Raji (cell line): ENCODE measurements around the gene C19orf18.

Experiments
- POLR2A ChIP-seq: IDR thresholded peaks from 2 replicates; pipeline ENCODE4 v1.6.1; 2011; ENCODE audit warnings: low read depth, low read length, control low read depth; ENCODE audit not compliant: insufficient read depth

C19orf18 gene

GRCh38 chr19:57974434-57974833 is at the start of gene C19orf18:
C19orf18 (minus strand) TSS chr19:57974534; CDS start chr19:57974432, 102 bp downstream.
- TF ChIP-seq POLR2A, result no peak

- no peak for TF ChIP-seq POLR2A
These were observed 47.9 kb upstream of the C19orf18 start for GRCh38 chr19:58022283-58022660.

GRCh38 chr19:58021541-58022282 is 47.4 kb upstream of the C19orf18 start:
- TF ChIP-seq POLR2A, result no peak

- TF ChIP-seq POLR2A, result no peak
These were observed 45.8 kb upstream of the C19orf18 start for GRCh38 chr19:58020129-58020528.

GRCh38 chr19:58014141-58014540 is 39.8 kb upstream of the C19orf18 start:
- no peak for TF ChIP-seq POLR2A

- no peak for TF ChIP-seq POLR2A
These were observed 36.2 kb upstream of the C19orf18 start for GRCh38 chr19:58010507-58010906.

- no peak for TF ChIP-seq POLR2A
These were observed 35.5 kb upstream of the C19orf18 start for GRCh38 chr19:58009666-58010301.

- TF ChIP-seq POLR2A, result no peak
These were observed 34.9 kb upstream of the C19orf18 start for GRCh38 chr19:58009301-58009665.

- TF ChIP-seq POLR2A, result no peak
These were observed 33.0 kb upstream of the C19orf18 start for GRCh38 chr19:58007285-58007684.

- no peak for TF ChIP-seq POLR2A
These were observed 29.0 kb upstream of the C19orf18 start for GRCh38 chr19:58003174-58003828.

- no peak for TF ChIP-seq POLR2A
These were observed 28.2 kb upstream of the C19orf18 start, which contains the start of gene ZNF606 for GRCh38 chr19:58002384-58003173. ZNF606 (minus strand) TSS chr19:58002820; CDS start chr19:58001319, 1,501 bp downstream.

- TF ChIP-seq POLR2A, result no peak
These were observed 27.6 kb upstream of the C19orf18 start for GRCh38 chr19:58001895-58002369.

GRCh38 chr19:58000677-58001076 is 26.3 kb upstream of the C19orf18 start:
- TF ChIP-seq POLR2A, result no peak

GRCh38 chr19:57992841-57993240 is 18.5 kb upstream of the C19orf18 start:
- no peak for TF ChIP-seq POLR2A
